Activated CD4-positive, alpha-beta T cell treated with anti-CD3 and anti-CD28 coated beads for 1 hour (primary cell): ENCODE measurements around the gene ZFYVE28.

ENCODE experiments used
- DNase-seq: peaks from one replicate; pipeline ENCODE4 v3.0.0-alpha.2; 2020

The ZFYVE28 gene

DNA sequence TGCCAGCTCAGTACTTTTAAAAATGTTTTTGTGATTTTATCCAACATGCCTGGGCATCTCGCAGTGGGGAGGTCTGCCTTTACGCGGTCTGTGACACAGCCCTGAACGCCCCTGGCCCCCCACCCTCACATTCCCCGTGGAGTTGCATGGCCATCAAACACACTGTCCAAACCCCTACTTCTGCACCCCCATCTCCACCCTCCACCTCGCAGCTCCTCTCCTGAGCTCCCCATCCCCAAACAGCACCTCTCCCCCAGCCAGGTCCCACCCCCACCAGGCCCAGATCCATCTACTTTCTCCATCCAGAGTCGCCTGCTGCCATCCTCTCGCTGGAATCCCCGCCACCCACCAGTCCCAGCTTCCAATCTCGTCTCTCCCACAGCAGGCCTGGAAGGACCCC, 9.5 kb downstream of the ZFYVE28 start:
- no peak for DNase-seq

DNA sequence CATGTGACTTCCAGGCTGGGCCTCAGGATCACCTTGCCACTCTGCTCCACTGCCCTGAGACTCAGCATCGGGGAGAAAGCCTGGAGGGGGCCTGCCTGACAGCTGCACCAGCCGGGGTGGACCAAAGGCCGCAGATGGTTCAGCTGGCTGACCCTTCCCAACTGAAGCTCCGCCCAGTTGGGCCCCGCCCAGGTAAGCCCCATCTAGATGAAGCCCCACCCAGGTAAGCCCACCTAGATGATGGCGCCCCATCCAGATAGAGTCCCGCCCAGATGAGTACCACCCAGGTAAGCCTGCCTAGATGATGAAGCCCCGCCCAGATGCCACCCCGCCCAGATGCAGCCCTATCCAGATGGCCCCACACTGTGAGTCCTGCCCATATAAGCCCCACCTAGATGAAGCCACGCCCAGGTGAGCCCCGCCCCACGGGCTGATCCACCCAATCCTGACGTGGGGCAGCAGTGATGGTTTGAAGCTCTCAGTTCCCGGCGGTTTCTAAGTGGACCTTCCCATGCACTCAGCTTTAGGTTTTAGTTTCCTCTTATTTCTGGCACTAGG, 10.0 kb downstream of the ZFYVE28 start:
- DNase-seq, result no peak

DNA sequence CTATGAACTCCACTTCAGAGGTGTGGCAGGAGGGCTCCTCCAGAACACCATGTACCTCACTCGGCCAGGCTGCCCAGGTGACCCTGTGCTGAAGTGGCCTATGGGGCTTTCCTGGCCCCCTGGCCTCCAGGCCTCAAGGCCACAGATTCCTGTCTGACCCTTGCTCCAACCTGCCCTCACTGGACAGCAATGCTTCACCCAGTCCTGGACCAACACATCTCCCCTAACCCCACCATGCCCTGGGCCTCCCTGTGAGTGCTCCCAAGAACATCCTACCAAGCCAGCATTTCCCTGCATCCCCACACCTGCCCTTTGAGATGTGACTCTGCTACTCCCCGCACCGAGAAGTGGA, 10.5 kb downstream of the ZFYVE28 start:
- no peak for DNase-seq

DNA sequence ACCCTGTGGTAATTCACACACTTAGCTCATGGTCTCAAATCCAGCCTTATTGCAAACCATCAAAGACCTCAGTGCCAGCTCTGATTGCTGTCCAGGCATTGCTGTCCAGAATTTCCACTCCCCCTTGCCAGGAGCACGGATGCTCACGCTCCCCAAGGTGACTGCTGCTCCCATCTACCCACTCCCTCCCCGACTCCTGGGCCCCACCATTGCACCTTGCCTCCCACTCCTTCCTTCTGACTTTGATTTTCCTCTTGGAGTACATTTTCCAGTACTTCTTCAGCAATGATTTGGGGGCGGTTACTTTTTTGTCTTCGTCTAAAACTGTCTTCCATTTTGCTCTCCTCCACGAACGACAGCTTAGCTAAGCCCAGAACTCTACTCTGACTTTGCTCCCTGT, 11.5 kb downstream of the ZFYVE28 start:
- DNase-seq, result no peak

DNA sequence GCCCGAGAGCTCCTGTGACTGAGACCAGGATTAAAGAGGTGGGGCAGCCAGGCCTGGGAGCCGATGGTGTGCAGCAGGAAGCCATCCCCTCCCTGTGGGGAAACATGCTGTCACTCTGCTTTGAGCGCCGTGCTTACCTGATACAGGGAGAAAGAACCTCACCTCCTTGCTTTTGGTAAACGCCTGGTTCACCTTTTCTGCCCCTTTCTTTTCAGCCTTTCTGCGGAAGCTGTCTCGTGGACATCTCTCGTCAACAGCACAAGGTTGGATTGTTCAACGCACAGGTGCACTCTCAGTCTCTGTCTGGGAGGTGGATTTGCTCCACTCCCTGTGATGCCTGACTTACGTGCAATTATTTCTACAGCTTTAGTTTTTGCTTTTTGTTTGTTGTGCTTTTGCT, 12.0 kb downstream of the ZFYVE28 start:
- DNase-seq, result no peak

DNA sequence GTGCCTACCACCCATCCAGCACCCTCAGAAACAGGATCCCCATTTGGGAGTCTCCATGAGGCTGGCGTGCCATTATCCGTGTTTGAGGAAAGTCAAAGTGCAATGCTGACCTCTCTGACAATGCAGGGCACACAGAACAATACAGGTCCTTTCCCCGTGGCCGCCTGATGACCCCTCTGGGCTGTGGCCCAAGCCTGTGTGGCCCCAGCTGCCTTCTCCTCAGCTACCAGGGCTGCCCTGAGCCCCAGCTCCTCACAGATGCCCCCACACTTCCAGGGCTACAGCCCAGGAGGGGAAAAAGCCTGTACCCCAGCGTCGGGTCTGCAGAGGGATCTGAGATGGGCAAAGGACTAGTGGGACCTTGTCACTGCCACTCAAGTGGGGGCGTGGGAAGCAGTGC, 15.5 kb downstream of the ZFYVE28 start:
- no peak for DNase-seq

DNA sequence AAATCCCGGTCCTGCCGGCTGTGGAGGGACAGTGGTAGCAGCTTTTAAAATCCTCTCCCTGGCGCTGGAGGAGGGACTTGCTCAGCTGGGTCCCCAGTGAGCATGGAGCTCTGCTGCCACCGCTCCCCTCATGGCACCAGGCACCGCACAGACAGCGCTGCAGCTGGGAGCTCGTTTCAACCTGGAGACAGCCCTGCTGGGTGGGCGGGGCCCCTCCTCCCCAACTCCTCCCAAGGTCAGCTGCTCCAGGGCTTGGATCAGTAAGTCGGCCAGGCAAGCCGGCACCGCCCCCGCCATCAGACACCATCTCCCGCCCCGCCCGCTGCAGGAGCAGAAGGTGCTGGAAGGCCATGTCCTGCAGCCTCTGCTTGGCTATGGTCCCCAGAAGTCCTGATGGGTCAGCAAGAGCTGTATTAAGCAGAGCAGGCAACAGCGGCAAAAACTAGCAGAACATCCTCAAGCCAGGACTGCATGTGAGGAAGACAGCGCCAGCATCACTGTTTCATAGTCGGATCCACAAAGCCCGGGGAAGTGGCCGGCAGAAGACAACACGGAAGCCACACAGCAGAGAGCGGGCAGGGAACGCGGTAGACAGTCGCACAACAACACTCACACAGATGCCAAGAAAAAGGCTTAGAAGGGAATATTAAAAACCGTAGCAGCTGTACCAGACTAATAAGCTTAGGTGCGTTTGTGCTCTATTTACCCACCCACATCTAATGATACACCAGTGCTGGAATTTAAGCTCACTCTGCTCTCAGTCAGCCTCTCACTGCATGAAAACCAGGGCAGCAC, 16.2 kb downstream of the ZFYVE28 start:
- DNase-seq, result no peak

DNA sequence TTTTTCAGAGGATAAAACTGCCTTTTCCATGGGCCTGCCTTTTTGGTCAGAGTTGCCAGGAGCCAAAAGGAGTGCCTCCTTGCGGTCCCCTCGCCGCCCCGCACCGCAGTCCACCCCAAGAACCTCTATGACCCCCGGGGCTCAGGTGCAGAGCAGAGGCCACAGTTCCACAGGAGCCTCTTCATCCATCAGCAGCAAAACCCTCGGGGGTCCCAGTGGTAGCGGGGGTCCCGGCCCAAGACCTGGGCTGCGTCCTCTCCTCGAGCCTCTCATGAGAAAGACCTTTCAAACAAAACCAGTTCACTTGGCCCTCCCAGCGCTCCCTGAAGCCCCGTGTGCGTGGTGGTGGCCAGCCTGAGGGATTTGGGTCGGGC, 16.8 kb downstream of the ZFYVE28 start:
- DNase-seq, result no peak

DNA sequence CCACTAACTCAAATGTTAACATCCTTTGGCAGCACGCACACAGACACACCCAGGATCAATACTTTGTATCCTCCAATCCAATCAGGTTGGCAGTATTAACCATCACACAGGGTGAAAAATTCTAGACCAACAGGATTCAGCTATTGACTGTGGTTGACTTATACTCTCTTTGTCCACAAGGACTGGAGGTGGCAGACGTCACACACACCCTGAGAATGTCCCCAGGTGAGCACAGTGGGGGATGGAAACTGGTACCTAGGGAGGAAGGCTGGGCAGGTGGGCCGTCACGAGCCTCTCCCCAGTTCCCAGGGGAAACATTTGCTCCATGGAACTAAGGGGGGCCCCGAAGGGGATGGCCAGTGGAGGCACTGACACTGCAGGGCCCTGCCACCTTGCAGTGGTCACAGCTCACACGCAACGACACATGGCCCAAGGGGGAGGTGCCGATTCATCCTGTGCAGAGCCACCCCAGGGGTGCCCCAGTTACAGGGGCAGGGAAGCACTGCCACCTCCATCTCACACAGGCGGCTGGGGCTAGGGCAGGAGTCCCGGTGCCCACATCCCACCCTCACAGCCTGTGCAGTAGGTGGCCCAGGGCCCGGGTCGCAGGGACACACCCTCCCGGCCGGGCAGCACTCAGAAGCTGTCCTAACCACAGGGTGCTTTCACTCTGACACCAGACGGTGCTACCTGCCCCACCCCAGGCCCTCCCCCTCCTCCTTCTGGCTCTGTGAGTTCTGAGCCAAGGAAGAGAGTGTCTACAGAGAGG, 17.4 kb downstream of the ZFYVE28 start:
- DNase-seq, result no peak

DNA sequence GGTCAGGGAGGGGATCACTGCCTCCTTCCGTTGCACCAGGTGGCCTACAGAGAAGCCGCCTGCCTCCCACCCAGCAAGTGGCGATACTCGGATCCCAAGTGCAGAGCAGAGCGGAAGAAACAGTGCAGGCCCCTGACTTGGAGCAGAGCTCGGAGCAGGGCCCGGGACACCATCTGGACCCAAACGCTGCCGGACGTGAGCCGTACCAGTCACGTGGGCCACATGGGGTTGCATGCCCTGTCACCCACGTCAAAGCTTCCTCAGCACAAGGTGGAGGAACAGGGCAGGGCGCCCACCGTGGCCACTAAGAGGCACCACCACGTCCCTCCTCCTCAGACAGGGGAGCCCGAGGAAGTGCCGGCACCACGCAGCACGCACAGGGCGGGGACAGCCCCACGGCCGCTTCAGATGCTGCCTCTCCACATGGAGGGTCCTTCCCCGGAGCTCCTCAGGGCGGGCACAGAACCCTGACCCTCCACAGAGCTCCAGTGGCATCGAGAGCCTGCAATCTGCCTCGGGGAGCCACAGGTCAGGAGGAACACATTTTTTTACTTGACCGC, 18.7 kb downstream of the ZFYVE28 start:
- DNase-seq, result no peak

DNA sequence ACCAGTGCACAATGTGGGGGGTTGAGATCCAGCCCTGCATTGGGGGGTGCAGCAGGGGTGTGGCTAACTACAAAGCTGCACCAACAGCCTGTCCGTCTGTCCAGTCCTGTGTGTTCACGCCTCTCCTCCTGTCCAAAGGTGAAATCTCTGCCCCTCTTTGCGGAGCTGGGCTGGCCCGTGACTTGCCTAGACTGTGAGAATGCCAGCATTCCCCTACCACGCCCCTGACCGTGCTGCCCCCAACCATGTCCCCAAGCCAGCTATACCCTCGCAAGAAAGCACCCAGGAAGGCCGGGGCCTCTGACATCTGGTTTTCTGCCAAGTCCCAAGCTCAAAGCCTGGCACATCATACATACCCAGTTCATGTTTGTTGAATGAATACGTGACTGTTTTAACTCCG, 19.2 kb downstream of the ZFYVE28 start:
- DNase-seq, result no peak

DNA sequence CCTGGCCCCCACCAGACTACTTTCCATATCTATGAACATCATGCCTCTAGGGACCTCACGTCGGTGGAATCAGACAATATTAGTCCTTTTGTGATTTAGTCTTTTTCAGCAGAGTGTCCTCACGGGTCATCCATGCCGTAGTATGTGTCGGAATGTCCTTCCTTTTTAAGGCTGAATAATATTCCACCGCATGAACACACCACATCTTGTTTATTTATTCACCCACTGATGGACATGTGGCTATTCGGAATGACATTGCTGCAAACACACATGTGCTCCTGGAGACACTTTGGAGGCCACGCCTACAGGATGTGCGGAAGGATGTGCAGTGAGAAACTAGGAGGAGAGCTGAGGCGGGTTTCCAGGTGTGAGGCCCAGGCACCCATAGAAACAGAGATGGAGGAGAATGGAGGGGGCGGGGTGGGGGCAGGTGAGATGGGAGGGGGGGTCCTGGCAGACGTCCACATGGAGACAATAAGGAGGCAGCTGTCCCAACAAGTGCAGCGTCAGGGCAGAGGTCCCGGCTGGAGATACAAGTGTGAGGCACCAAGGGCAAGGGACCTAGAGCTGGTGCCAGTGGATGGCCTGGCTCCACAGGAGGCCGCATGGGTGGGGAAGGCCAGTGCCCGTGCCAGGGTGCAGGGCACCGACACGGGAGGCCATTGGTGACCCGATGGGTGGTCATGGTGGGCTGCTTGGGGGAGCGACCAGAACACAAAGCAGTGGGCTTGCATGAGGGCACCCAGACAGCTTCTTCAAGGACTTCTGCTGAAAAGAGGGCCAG, 20.7 kb downstream of the ZFYVE28 start:
- DNase-seq, result no peak

DNA sequence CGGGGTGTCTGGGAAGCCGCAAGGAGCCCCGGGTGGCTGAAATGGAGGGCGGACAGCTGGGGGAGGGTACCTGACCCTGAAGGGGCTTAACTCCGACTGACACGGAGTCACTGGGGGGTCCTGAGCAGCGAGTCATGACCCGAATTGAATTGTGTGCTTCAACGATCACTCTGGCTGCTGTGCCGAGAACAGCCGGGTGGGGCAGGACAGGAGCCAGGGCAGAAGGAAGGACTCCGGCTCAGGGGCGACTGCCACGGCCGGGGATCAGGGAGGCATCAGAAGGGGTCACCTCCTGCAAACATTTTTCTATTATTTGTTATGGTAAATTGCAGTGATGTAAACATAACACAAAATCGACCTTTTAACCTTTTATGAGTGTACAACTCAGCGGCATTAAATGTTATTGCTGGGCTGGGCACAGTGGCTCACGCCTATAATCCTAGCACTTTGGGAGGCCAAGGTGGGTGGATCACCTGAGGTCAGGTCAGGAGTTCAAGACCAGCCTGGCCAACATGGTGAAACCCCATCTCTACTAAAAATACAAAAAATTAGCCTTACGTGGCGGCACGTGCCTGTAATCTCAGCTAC, 21.6 kb downstream of the ZFYVE28 start:
- DNase-seq, result no peak

DNA sequence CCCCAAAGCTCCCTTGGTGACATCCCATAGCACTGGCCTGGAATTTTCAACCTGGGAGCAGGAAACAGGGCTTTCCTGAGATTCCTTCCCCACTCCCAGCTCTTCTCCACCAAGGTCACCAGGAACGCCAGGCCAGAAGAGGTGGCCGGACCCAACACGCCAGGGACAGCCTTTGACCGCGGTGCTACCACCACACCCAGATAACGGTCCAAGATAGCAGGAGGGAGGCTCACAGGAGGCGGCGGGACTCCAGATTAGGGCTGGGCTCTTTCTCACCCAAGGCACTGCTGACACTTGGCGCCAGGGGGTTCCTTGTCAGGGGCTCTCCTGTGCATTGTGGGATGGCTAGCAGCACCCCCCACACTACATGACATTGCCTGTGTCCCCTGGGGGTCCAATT, 22.9 kb downstream of the ZFYVE28 start:
- DNase-seq, result no peak

DNA sequence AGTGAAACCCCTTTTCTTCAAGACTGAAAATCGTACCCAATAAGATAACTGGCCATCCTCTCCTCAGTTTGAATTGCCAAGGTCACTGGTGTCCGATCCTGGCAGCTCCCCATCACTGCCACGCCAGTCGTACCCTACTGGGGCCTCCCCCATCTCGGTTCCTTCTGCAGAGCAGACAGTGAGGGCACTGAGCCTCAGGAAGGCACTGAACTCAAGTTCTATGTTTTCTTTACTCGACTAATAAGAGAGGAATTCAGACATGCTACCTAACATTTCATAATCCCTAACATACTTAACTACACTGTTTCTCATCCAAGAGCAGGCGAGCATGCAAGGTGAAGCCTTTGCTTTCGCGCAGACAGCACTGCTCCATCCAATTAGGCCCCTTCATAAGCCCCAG, 23.4 kb downstream of the ZFYVE28 start:
- DNase-seq, result no peak

DNA sequence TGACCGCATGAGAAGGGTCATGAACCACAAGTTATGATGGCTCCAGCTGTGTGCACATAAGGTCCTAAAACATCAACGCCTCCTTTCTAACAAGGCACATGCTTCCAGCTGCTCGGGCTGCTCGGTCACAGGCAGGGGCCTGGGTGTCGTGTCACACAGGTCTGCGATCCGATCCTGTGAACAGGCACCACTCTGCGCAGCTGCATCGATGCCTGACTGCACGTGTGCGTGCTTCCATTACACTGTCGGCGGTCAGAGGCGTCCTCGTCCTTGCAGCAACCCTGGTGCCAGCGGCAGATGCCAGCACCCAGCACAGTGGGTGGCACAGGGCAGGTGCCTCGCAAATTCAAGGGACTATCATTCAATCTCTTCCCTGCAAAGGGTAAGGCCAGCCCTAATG, 23.9 kb downstream of the ZFYVE28 start:
- no peak for DNase-seq

DNA sequence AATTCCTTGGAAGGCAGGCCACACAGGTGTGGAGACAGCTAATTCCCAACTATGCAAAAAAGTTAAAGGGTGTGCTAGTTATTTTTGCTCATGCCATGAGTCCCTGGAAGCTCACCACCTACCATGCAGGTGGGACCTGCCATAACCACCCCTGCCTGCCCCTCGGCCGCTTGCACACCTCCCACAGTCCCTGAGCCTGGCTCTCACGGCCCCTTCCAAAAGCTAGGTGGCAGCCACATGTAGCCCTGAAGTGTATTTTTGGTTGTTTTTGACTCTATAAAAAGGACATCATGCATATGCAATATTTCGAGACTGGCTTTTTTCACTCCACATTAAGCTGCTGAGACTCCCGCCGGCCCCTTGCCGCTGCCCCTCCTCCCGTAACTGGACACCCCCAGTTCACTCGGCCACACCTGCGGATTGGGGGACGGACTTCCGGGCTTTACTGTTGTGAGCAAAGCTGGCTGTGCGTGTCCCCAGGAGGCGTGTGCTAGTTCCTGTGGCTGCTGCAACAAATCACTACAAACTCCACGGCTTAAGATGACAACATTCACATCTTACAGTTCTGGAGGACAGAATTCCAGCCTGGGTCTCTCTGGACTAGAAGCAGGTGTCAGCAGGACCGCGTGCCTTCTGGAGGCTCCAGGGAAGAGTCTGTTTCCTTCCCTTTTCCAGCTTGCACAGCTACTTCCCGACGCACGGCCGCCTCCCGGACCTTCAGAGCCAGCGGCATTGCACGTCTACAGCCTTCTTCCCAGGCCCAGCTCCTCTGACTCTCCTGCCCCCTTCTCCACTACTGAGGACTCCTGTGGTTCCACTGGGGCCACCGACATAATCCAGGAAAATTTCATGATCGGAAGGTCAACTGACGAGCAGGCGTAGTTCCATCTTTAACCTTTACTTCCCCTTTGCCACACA, 24.8 kb downstream of the ZFYVE28 start:
- no peak for DNase-seq

DNA sequence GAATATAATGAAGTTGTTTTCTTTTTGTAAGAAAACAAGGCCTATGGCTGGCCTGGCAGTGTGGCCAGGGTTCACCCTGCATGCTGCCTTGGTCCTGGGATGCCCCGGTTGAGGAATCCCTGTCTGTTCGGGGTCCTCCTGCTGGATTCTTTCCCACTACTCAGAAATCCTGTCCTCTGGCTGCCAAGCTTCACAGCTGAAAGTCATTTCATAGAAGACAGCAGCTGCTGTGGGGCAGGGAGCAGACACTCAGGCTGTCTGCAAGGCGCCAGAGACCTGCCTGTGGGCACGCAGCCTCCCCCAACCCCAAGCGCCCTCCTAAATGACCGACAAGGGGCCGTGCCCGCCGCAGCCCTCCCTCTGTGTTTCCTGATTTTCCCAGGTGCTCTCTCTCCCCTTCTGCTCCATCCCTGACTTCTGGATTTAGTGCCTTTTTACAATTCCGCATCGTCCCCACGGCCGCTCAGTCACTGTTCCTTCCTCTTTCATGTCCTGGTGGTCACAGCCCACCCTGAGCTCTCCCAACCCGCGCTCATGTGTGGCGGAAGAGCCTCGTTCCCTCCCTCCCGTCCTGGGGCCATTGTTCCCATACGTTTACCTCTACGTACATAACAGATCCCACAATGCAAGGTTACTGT, 27.5 kb downstream of the ZFYVE28 start:
- no peak for DNase-seq

DNA sequence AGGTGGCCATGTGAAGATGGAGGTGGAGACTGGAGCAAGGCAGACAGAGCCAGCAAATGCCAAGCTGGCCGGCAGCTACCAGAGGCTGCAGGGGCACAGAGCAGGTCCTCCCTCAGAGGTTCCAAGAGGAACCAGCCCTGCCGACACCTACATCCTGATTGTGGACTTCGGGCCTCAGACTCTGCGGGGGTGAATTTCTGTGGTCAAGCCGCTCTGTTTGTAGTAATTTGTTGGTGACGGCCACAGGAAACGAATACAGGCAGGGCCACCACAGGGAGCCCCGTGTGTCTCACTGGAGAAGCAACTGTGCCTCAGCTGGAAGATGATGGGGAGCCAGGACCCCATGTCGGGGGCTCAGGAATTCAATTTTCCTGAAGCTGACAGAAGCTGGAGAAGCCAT, 28.3 kb downstream of the ZFYVE28 start:
- DNase-seq, result no peak

DNA sequence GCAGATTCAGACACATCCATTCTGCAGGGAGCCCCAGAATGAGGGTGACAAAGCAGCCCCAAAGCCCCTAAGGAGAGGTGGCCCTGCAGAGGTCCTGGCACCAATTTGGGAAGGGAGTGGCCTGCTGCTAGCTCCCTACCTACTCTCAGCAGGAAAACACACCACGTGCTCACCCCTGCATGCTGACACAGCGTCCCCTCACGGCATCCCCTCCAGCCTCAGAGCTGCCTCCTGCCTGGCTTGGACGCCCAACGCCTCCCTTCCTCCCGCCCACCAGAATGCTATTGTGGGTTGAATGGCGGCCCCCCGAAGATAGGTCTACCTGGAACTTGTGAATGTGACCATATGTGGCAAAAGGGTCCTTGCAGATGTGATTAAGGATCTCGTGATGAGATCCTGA, 28.8 kb downstream of the ZFYVE28 start:
- DNase-seq, result no peak
